Lower lobe of right lung (tissue), 2 donors: ENCODE measurements around the gene SLC22A3. TPM values are rescaled to one million over a fixed set of nuclear protein-coding genes. Genes with fewer than 3 reads are reported as not detected.

Experiments used
- ATAC-seq, 2 donors: fragments of 200-7000 bp; cut with Tn5 transposase; one replicate each; pipeline ENCODE4 v1.9.1; 2020 to 2022; ENCODE audit warnings: mild to moderate bottlenecking in 2 of 2, moderate library complexity in 2 of 2
- DNase-seq: peaks from one replicate; pipeline ENCODE4 v3.0.0-alpha.2; 2020
- H3K27ac ChIP-seq: fragments of 200-600 bp; one replicate; pipeline ENCODE4 v1.8.0; 2022
- H3K27me3 ChIP-seq: fragments of 200-600 bp; one replicate; pipeline ENCODE4 v1.8.0; 2022; ENCODE audit warnings: low read depth
- H3K36me3 ChIP-seq: fragments of 200-600 bp; one replicate; pipeline ENCODE4 v1.8.0; 2022; ENCODE audit warnings: mild to moderate bottlenecking
- H3K4me1 ChIP-seq: fragments of 200-600 bp; one replicate; pipeline ENCODE4 v1.8.0; 2022
- H3K4me3 ChIP-seq: fragments of 200-600 bp; one replicate; pipeline ENCODE4 v1.8.0; 2022; ENCODE audit warnings: mild to moderate bottlenecking
- H3K9me3 ChIP-seq: fragments of 200-600 bp; one replicate; pipeline ENCODE4 v1.8.0; 2022
- intact Hi-C: fragments of 100-400 bp; cut with DNase I; formaldehyde crosslinking; loops from one replicate; pipeline ENCODE4 v1.11.0; 2022
- total RNA-seq: library from RNA; stranded (reverse); fragmentation: NEBNext Ultra II Directional; extraction: Animal tissue kit (Norgen Biotek cat#: 25700); gene quantifications from one replicate; pipeline ENCODE4 v1.2.1, GENCODE V29; 2021
- TF ChIP-seq, protein P1 (sequence below): fragments of 200-600 bp; IDR thresholded peaks from one replicate; pipeline ENCODE4 v1.8.0; 2022; ENCODE audit warnings: antibody characterized with exemption, mild to moderate bottlenecking
- donor health status: DM: no; HTN: yes; CAD: no; lungs with severe emphysema.

The SLC22A3 gene
- total RNA-seq, 1 donor from 2014 or later = 37.7 TPM

DNA sequence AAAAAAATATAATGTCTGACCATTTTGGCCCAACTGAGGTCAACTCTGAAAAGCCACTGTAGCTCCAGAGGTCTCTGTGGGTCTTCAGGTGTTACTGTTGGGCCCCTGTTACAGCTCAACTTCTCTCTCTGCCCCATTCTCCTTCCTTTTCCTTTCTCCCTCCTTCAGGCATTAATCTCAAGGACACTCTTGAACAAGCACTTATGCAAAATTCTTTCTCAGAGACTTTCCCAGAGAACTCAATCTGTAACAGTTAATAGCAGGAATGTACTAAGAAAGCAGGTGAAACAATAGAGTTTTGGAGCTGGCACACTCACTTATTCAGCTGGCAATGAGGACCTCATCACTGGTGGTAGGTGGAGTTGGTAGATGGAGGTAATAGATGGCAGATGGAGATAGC lies 31.9 kb upstream of the SLC22A3 start:
- TF ChIP-seq, protein P1, sequence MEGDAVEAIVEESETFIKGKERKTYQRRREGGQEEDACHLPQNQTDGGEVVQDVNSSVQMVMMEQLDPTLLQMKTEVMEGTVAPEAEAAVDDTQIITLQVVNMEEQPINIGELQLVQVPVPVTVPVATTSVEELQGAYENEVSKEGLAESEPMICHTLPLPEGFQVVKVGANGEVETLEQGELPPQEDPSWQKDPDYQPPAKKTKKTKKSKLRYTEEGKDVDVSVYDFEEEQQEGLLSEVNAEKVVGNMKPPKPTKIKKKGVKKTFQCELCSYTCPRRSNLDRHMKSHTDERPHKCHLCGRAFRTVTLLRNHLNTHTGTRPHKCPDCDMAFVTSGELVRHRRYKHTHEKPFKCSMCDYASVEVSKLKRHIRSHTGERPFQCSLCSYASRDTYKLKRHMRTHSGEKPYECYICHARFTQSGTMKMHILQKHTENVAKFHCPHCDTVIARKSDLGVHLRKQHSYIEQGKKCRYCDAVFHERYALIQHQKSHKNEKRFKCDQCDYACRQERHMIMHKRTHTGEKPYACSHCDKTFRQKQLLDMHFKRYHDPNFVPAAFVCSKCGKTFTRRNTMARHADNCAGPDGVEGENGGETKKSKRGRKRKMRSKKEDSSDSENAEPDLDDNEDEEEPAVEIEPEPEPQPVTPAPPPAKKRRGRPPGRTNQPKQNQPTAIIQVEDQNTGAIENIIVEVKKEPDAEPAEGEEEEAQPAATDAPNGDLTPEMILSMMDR = no peak

DNA sequence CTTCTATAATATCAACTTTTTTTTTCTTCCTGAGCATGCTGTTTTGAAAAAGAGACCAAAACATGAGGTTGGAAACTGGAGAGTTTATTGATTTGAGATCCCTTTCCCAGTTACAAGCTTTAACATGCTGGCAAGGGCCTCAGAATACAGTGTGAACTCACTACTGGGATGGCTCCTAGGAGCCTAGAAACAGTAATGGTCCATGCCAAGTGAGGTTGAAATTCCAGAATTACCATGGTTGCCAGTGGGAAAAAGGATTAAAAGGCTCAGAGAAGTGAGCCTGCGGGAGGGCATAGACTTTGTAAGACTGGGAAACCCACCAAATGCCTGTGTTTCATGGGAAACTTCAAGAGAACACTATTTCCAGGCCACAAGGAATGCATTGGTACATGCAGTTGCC lies 28.9 kb upstream of the SLC22A3 start:
- Histone ChIP-seq H3K4me3 (no peak overlapping the region), H3K27ac (no peak overlapping the region), H3K9me3 (peaks cover 9% of the 10 kb centered on the region), H3K36me3 (no peaks in the 10 kb centered on the region), H3K4me1 (no peaks in the 10 kb centered on the region), H3K27me3 (no peaks in the 10 kb centered on the region)
- ATAC-seq (no peak), DNase-seq (no peak)
- TF ChIP-seq, protein P1 = no peak
- intact Hi-C loops = no loop called here

More for the DNA sequence above, 31.9 kb upstream of the SLC22A3 start:
- H3K27ac ChIP-seq = no peak overlapping the region
- no peaks in the 10 kb centered on the region for H3K27me3 ChIP-seq
- ATAC-seq (no peak), DNase-seq (no peak)
- intact Hi-C loops = no loop called here
- H3K36me3 ChIP-seq = no peaks in the 10 kb centered on the region
- no peaks in the 10 kb centered on the region for H3K4me1 ChIP-seq
- H3K4me3 ChIP-seq = no peak overlapping the region
- H3K9me3 ChIP-seq = peaks cover 15% of the 10 kb centered on the region

DNA sequence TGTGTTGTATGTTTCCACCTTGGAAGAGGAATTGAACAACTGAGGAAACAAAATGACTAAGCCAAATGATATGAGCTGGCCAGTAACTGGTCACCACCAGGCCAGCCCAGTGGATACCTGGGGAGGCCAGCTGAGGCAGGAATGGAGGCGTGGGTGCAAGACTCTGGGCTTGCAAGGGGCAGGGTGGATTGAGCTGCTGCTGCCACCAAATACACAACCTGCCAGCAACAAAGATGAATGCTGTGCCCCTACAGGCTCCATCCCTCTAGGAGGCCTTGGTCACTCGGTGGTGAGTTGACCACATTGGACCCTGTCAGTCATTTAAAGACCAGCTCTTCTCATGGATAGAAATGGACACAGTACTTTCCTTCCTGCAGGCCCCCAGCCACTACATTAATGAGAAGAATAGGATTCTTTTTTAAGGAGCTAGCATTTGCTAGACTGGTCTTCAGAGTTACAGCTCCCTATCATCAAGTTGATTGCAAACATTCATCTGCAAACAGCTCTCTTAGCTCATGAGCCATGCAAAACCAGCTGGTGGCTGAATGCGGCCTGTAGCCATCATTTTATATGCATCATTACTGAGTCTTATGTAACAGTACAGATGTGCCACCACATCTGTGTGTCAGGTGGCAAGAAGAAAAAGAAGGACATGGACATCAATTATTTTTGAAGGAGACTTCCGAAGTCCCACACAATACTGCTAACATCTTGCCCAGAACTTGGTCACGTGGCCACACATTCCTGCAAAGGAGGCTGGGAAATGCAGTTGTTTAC lies 26.3 kb upstream of the SLC22A3 start:
- Histone ChIP-seq H3K27ac (no peak overlapping the region), H3K9me3 (peaks cover 9% of the 10 kb centered on the region), H3K4me1 (no peaks in the 10 kb centered on the region), H3K27me3 (no peaks in the 10 kb centered on the region), H3K4me3 (no peak overlapping the region), H3K36me3 (no peaks in the 10 kb centered on the region)
- intact Hi-C loops = no loop called here
- DNase-seq = no peak
- TF ChIP-seq, protein P1 = no peak
- no peak for ATAC-seq

DNA sequence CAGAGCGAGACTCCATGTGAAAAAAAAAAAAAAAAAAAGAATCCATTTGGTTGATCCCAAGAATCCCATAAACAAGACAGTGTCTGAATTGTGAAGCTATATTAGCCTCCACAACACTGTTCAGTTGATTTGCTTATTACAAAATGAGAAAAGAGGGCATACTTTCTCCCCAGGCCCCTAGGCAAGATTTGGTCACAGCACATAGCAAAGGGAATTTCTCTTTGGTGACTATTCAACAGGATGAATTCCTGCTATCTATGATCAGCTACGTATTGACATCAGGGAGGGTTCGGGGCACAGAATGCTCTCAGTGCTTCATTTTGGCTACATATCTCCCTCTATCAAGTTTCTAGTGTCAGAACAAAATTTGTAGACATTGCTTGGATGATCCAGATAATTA lies 20.2 kb upstream of the SLC22A3 start:
- TF ChIP-seq, protein P1 = no peak
- DNase-seq (no peak), ATAC-seq (no peak)
- Histone ChIP-seq H3K27ac (no peak overlapping the region), H3K27me3 (no peaks in the 10 kb centered on the region), H3K4me3 (no peak overlapping the region), H3K9me3 (no peaks in the 10 kb centered on the region), H3K4me1 (no peaks in the 10 kb centered on the region), H3K36me3 (no peaks in the 10 kb centered on the region)
- intact Hi-C loops = no loop called here

DNA sequence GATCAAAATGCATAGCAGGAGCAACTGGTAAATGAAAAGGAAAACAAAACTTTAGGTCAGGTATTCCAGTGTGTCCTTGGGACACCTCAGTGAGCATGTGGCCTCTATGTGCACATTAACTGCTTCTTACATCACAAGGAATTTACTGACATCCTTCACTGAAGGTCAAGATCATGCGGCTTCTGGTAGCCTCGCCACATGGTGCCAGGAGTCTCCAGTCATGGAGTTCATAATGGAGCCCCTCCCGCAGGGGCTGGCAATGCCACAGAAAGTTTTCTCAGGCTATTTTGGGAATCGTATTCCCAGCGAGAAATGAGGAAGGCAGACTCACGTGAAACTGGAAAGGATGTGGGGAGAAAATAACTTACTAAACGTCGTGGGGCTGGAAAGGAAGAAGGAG lies 19.7 kb upstream of the SLC22A3 start:
- intact Hi-C loops = no loop called here
- no peak for DNase-seq
- no peak overlapping the region for H3K27ac ChIP-seq

More for the DNA sequence above, 19.7 kb upstream of the SLC22A3 start:
- no peak overlapping the region for H3K4me3 ChIP-seq
- TF ChIP-seq, protein P1 = no peak
- no peaks in the 10 kb centered on the region for H3K9me3 ChIP-seq
- H3K36me3 ChIP-seq = no peaks in the 10 kb centered on the region
- no peaks in the 10 kb centered on the region for H3K27me3 ChIP-seq
- ATAC-seq = no peak
- no peaks in the 10 kb centered on the region for H3K4me1 ChIP-seq
